ENCODE data around the gene HIBADH.

- no peak for TF ChIP-seq CTCF (optimal IDR thresholded peaks at IDR 0.05 in 1 of 3, IDR thresholded peaks at IDR 0.05 in 1 of 3, conservative IDR thresholded peaks at IDR 0.05 in 1 of 3; ENCODE audit: extremely low read depth in 1 of 3, insufficient read depth in 2 of 3, low read length in 3 of 3)
- TF ChIP-seq EZH2 (IDR thresholded peaks at IDR 0.05; ENCODE audit: low read length), result no peak
Observed at GRCh38 chr7:27699751-27700150, 37.1 kb upstream of the HIBADH start.
